Activated T-cell treated with anti-CD3 and anti-CD28 coated beads, Interleukin-2, amount 50 U/mL, for 24 hours (primary cell): ENCODE measurements around the gene HSD17B13.
"Not testable (repeated sequence)": the region's sequence is repeated elsewhere in the genome, so short reads cannot be mapped to it uniquely, and the experiment has no call there.

Experiments used
- DNase-seq: peaks from one replicate; pipeline ENCODE4 v3.0.0-alpha.2; 2020
- H3K27ac Mint-ChIP-seq: 2 replicates; pipeline ENCODE4 v1.8.0; 2020; ENCODE audit warnings: mild to moderate bottlenecking, mixed read lengths
- H3K27me3 Mint-ChIP-seq: 2 replicates; pipeline ENCODE4 v1.8.0; 2020; ENCODE audit warnings: mixed read lengths
- H3K36me3 Mint-ChIP-seq: 2 replicates; pipeline ENCODE4 v1.8.0; 2020; ENCODE audit warnings: low read depth, mixed read lengths
- H3K4me1 Mint-ChIP-seq: 2 replicates; pipeline ENCODE4 v1.8.0; 2020; ENCODE audit warnings: low read depth, mixed read lengths
- H3K4me3 Mint-ChIP-seq: 2 replicates; pipeline ENCODE4 v1.8.0; 2020; ENCODE audit warnings: mild to moderate bottlenecking, moderate library complexity, mixed read lengths
- H3K9me3 Mint-ChIP-seq: 2 replicates; pipeline ENCODE4 v1.8.0; 2020; ENCODE audit warnings: mixed read lengths

Gene HSD17B13

DNA sequence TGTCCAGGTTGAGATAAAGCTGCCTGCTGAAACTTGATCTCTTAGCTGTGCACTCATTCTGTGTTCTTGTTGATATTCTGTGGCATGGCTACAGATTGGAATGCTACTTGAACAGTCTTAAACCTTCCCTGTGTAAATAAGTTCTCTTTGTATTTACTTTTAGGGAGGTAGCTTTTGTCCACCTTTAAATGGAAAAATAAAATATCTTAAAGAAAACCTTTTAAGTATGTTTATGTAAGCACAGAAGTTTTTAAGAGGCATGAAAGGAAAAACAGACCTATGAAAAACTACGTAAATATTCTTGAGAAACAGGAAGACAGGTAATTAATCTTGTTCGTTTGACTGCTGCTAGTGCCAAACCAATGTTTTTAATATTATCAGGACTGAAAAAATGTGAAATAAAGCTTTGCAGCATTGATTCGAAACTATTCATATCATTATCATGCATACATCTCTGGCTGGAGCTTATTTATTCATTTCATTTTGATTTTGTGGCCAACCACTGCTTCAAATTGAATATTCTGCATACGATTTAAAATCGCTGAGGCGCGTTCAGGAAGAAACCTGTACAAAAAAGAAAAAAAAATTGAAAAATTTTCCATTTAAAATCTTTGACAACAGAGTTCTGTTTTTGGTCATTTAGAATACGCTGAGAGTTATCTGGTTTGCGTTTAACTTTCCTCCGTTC, 17.8 kb downstream of the HSD17B13 start:
- DNase-seq: no peak
- Mint-ChIP-seq H3K4me1 (peaks cover 7% of the 10 kb centered on the region), H3K36me3 (no peaks in the 10 kb centered on the region), H3K27ac (no peak overlapping the region), H3K4me3 (no peak overlapping the region), H3K27me3 (no peaks in the 10 kb centered on the region), H3K9me3 (no peaks in the 10 kb centered on the region)

GRCh38 chr4:87299898-87300297, 22.8 kb downstream of the HSD17B13 start:
- no peak for DNase-seq

DNA sequence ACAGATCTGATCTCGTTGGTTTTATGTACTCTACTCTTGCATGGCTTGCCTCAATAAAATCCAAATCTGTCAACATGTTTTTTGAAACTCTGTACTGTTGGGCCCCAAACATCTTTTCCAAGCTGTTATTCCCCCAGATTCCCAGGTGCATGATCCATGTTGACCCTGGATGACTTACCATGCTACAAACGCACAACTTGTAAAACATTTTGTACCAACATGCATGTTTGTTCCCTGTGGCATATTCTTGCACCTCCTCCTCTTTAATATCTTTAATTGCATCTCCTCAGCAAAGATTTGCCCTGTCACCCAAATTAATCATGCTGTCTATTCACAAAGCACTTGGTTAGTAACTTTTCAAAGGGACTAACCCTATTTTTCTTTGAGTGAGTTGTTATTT, 24.3 kb downstream of the HSD17B13 start:
- no peak overlapping the region for H3K27ac Mint-ChIP-seq
- H3K36me3 Mint-ChIP-seq: no peaks in the 10 kb centered on the region
- DNase-seq: no peak
- H3K4me1 Mint-ChIP-seq: no peaks in the 10 kb centered on the region
- H3K27me3 Mint-ChIP-seq: no peaks in the 10 kb centered on the region
- H3K9me3 Mint-ChIP-seq: peaks cover 8% of the 10 kb centered on the region
- H3K4me3 Mint-ChIP-seq: no peak overlapping the region

More at GRCh38 chr4:87299898-87300297, 22.8 kb downstream of the HSD17B13 start:
- H3K4me1 Mint-ChIP-seq: no peaks in the 10 kb centered on the region
- H3K27ac Mint-ChIP-seq: no peak overlapping the region
- no peaks in the 10 kb centered on the region for H3K36me3 Mint-ChIP-seq
- no peak overlapping the region for H3K4me3 Mint-ChIP-seq
- H3K27me3 Mint-ChIP-seq: no peaks in the 10 kb centered on the region
- no peaks in the 10 kb centered on the region for H3K9me3 Mint-ChIP-seq

DNA sequence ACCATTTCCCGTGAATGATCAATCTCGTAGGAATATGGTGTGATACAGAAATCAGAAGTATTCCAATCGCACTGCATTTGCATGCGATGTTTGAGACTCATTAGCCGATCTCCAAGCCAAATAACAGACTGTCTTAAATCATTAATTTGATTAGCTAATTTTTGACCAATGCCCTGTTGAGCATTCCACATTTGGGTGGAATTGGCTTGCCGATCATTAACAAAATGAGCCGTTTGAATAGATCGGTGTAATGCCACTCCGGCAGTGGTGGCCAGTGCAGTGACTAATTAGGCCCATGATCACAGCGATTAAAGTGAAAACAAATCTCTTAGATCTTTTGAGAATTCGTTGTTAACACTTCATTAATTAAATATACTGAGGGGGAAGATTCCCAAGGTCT, 27.8 kb downstream of the HSD17B13 start:
- not testable (repeated sequence) for H3K27me3 Mint-ChIP-seq, H3K4me1 Mint-ChIP-seq, DNase-seq, H3K4me3 Mint-ChIP-seq, H3K27ac Mint-ChIP-seq, H3K36me3 Mint-ChIP-seq, H3K9me3 Mint-ChIP-seq

- not testable (repeated sequence) for H3K27ac Mint-ChIP-seq, H3K9me3 Mint-ChIP-seq
Observed at GRCh38 chr4:87293889-87294288, 28.8 kb downstream of the HSD17B13 start.

DNA sequence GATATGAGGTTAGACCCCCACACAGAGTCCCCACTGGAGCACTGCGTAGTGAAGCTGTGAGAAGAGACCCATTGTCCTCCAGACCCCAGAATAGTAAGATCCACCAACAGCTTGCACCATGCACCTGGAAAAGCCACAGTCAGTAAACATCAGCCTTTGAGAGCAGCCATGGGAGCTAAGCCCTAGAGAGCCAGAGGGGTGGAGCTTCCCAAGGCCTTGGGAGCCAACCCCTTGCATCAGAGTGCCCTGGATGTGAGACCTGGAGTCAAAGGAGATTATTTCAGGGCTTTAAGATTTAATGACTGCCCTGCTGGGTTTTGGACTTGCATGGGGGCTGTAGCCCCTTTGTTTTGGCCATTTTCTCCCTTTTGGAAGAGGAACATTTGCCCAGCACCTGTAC, 35.7 kb downstream of the HSD17B13 start:
- Mint-ChIP-seq H3K9me3 (peaks cover 32% of the 10 kb centered on the region), H3K27me3 (peaks cover 4% of the 10 kb centered on the region), H3K4me3 (no peak overlapping the region), H3K4me1 (no peaks in the 10 kb centered on the region), H3K27ac (no peak overlapping the region), H3K36me3 (no peaks in the 10 kb centered on the region)
- no peak for DNase-seq

More at GRCh38 chr4:87293889-87294288, 28.8 kb downstream of the HSD17B13 start:
- not testable (repeated sequence) for H3K36me3 Mint-ChIP-seq, H3K4me3 Mint-ChIP-seq, DNase-seq, H3K4me1 Mint-ChIP-seq, H3K27me3 Mint-ChIP-seq

DNA sequence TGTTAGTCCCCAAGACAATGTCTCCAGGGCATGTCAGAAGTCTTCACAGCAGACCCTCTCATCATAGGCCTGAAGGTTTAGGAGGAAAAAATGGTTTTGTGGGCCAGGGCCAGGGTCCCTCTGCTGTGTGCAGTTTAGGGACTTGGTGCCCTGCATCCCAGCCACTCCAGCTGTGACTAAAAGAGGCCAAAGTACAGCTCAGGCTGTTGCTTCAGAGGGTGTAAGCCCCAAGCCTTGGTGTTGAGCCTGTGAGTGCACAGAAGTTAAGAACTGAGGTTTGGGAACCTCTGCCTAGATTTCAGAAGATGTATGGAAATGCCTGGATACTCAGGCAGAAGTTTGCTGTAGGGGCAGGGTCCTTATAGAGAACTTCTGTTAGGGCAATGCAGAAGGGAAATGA, 38.4 kb downstream of the HSD17B13 start:
- Mint-ChIP-seq H3K27me3 (peaks cover 13% of the 10 kb centered on the region), H3K9me3 (peaks cover 32% of the 10 kb centered on the region)
- H3K36me3 Mint-ChIP-seq, H3K4me1 Mint-ChIP-seq, H3K27ac Mint-ChIP-seq, H3K4me3 Mint-ChIP-seq, DNase-seq: not testable (repeated sequence)

GRCh38 chr4:87283151-87283550, 39.5 kb downstream of the HSD17B13 start:
- no peak for DNase-seq
- Mint-ChIP-seq H3K9me3 (peaks cover 32% of the 10 kb centered on the region), H3K4me3 (no peak overlapping the region), H3K36me3 (no peaks in the 10 kb centered on the region), H3K27me3 (peaks cover 15% of the 10 kb centered on the region), H3K4me1 (no peaks in the 10 kb centered on the region), H3K27ac (no peak overlapping the region)

DNA sequence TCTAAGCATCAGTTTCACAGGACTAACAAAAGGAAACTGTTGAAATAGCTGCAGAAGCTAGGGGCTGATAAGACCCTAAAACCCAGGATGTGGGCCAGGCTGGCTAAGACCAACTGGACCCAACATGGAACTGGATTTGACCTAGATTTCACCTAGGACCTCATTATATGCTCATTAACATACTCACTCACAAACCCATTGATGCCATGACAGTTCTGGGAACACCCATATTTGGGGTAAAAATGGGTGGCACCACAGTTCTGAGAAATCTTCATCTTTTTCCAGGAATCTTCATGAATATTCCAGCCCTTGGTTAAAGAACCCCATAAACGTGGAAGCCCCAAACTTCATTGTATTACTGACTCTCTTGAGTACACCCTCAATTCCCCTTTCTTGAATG, 41.1 kb downstream of the HSD17B13 start:
- H3K27ac Mint-ChIP-seq: no peak overlapping the region

DNA sequence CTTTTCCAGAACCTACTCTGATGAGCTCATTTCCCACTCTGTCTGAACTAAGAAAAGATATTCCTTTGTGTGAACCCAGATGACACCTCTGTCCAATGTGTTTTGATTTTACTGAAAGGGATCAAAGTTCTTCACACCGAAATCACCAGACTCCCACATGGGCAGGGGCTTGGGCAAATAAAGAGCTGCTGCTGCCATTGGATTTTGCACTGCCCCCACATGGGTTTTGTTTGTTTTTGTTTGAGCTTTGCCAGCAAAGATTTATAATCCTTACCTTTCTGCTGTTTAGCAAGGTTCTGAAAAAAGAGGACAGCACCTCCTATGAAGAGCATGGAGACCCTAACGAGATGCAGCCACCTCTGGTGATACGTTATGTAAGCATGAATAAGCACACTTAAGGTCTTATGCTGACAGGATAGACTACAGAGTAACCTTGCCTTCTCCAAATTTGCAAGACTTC, 44.3 kb downstream of the HSD17B13 start:
- no peak for DNase-seq
- Mint-ChIP-seq H3K27me3 (peaks cover 11% of the 10 kb centered on the region), H3K36me3 (no peaks in the 10 kb centered on the region)

More for the DNA sequence above, 41.1 kb downstream of the HSD17B13 start:
- peaks cover 24% of the 10 kb centered on the region for H3K9me3 Mint-ChIP-seq
- H3K27me3 Mint-ChIP-seq: peaks cover 15% of the 10 kb centered on the region
- no peaks in the 10 kb centered on the region for H3K36me3 Mint-ChIP-seq
- no peak for DNase-seq
- no peaks in the 10 kb centered on the region for H3K4me1 Mint-ChIP-seq
- no peak overlapping the region for H3K4me3 Mint-ChIP-seq

GRCh38 chr4:87275311-87275710, 47.4 kb downstream of the HSD17B13 start:
- Mint-ChIP-seq H3K36me3 (no peaks in the 10 kb centered on the region), H3K27me3 (peaks cover 8% of the 10 kb centered on the region), H3K27ac (no peak overlapping the region), H3K9me3 (no peaks in the 10 kb centered on the region), H3K4me3 (no peak overlapping the region), H3K4me1 (no peaks in the 10 kb centered on the region)
- DNase-seq: no peak

More for the DNA sequence above, 44.3 kb downstream of the HSD17B13 start:
- Mint-ChIP-seq H3K27ac (no peak overlapping the region), H3K4me3 (no peak overlapping the region), H3K4me1 (no peaks in the 10 kb centered on the region), H3K9me3 (peaks cover 5% of the 10 kb centered on the region)

GRCh38 chr4:87274803-87275202, 47.9 kb downstream of the HSD17B13 start:
- no peak overlapping the region for H3K27ac Mint-ChIP-seq
- no peaks in the 10 kb centered on the region for H3K9me3 Mint-ChIP-seq
- no peaks in the 10 kb centered on the region for H3K4me1 Mint-ChIP-seq
- H3K4me3 Mint-ChIP-seq: no peak overlapping the region
- no peaks in the 10 kb centered on the region for H3K36me3 Mint-ChIP-seq
- DNase-seq: no peak
- H3K27me3 Mint-ChIP-seq: peaks cover 7% of the 10 kb centered on the region

DNA sequence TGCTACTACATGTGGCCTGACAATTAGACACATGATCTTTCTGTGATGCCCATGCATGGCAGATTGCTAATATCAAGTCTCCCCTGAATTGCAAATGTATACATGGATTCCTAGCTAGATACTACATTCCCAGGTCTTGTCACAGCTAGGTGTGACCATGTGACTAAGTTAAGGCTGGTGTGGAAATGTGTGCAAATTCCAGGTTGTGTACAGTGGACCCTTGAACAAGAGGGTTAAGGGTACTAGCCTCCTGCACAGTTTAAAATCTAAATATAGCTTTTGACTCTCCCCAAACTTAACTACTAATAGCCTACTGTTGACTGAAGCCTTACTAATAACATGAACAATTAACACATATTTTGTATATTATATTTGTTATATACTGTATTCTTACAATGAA, 48.4 kb downstream of the HSD17B13 start:
- Mint-ChIP-seq H3K27me3 (peaks cover 2% of the 10 kb centered on the region), H3K36me3 (no peaks in the 10 kb centered on the region), H3K4me3 (no peak overlapping the region), H3K27ac (no peak overlapping the region), H3K9me3 (no peaks in the 10 kb centered on the region), H3K4me1 (no peaks in the 10 kb centered on the region)
- no peak for DNase-seq

DNA sequence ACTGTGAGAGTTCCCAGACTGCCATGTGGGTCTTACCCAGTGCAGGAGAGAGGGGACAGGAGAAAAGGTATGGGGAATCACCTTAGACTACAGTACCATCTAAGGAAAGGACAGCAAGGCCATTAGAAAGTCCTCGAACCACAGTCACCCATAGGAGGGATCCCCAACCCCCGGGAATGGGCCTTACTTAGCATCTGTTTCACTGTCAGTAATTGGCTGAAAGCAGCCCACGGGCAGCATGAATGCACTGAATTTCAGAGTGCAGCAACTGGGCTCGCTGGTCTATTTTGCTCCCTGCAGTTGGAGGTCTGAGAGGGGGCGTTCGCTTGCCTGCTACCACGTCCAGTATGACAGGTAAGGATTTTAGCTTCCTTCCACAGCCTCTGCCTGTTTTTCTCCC, 51.9 kb downstream of the HSD17B13 start:
- Mint-ChIP-seq H3K4me3 (no peak overlapping the region), H3K27me3 (no peaks in the 10 kb centered on the region), H3K36me3 (no peaks in the 10 kb centered on the region), H3K9me3 (no peaks in the 10 kb centered on the region), H3K27ac (no peak overlapping the region), H3K4me1 (no peaks in the 10 kb centered on the region)
- DNase-seq: no peak

DNA sequence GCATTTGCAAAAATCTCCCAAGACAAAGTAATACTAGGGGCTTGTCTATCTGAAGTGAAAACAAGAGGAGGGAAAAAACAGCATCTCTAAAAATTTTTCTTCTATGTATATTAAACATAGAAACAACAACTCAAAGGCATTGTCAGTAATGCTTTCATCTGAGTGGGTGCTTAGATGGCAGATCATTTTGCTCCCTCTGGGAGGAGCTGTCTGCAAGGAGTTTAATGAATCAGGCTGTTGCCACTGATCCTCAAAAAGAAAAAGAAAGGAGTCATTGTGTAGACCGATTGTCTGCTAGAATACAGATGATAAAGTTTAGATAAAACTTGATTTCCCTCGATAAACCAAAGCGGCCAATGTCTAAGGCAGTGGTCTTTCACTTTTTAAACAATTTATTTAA, 52.5 kb downstream of the HSD17B13 start:
- no peaks in the 10 kb centered on the region for H3K9me3 Mint-ChIP-seq
- H3K27me3 Mint-ChIP-seq: no peaks in the 10 kb centered on the region
- H3K27ac Mint-ChIP-seq: no peak overlapping the region
- no peak overlapping the region for H3K4me3 Mint-ChIP-seq
- DNase-seq: no peak
- no peaks in the 10 kb centered on the region for H3K36me3 Mint-ChIP-seq
- no peaks in the 10 kb centered on the region for H3K4me1 Mint-ChIP-seq

- Mint-ChIP-seq H3K36me3 (no peaks in the 10 kb centered on the region), H3K27ac (no peak overlapping the region), H3K4me3 (no peak overlapping the region), H3K4me1 (peaks cover 2% of the 10 kb centered on the region), H3K9me3 (no peaks in the 10 kb centered on the region), H3K27me3 (no peaks in the 10 kb centered on the region)
- no peak for DNase-seq
Observed at GRCh38 chr4:87268411-87268810, 54.3 kb downstream of the HSD17B13 start.
